Chondrocyte (in vitro differentiated cells): Measurements from ENCODE around the gene PHYKPL. TPM values are rescaled to one million over a fixed set of nuclear protein-coding genes. Genes with fewer than 3 reads are reported as not detected.

Experiments used
- DNase-seq: peaks from one replicate; pipeline ENCODE4 v3.0.0; 2021; ENCODE audit warnings: mixed read lengths, low spot score
- H3K27ac Mint-ChIP-seq: one replicate; pipeline ENCODE4 v1.8.0; 2021; ENCODE audit warnings: mild to moderate bottlenecking, moderate library complexity, mixed read lengths; ENCODE audit not compliant: unreplicated experiment
- H3K27me3 Mint-ChIP-seq: 2 replicates; pipeline ENCODE4 v1.8.0; 2021; ENCODE audit warnings: low read depth, mixed read lengths
- H3K36me3 Mint-ChIP-seq: 2 replicates; pipeline ENCODE4 v1.8.0; 2021; ENCODE audit warnings: low read depth, mixed read lengths
- H3K4me1 Mint-ChIP-seq: 2 replicates; pipeline ENCODE4 v1.8.0; 2021; ENCODE audit warnings: low read depth, mild to moderate bottlenecking, mixed read lengths
- H3K4me3 Mint-ChIP-seq: one replicate; pipeline ENCODE4 v1.8.0; 2021; ENCODE audit warnings: mild to moderate bottlenecking, moderate library complexity, mixed read lengths; ENCODE audit not compliant: unreplicated experiment
- H3K9me3 Mint-ChIP-seq: 2 replicates; pipeline ENCODE4 v1.8.0; 2021; ENCODE audit warnings: low read depth, mixed read lengths
- total RNA-seq: library from RNA; stranded (reverse); gene quantifications from 3 replicates; pipeline ENCODE4 v1.2.1, GENCODE V29; 2021
- TF ChIP-seq, protein P1 (sequence below): fragments of 200-600 bp; sonication (generic); IDR thresholded peaks from 2 replicates; pipeline ENCODE4 v1.5.0; 2021; ENCODE audit warnings: antibody characterized with exemption, mild to moderate bottlenecking, moderate library complexity

The PHYKPL gene
- total RNA-seq, 1 donor from 2014 or later = 43.8 TPM

DNA sequence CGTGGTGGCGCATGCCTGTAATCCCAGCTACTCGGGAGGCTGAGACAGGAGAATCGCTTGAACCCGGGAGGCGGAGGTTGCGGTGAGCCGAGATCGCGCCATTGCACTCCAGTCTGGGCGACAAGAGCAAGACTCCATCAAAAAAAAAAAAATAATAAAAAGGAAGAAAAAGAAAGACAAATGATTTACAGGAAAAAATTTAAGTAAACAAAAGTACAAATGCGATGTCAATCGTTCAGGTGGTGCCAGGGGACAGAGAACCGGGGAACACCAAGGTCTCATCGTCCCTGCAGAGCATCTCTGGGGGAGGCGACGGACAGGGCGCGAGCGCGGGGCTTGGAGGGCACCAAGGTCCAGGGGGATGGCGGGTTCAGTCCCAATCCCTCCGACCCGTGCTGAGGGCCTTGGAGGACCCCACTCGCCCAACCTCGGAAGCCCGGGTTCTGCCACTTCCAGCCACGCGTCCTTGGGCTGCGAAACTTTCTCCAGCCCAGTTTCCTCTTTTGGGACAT is 28.9 kb downstream of the PHYKPL start:
- DNase-seq = no peak
- peak overlapping the region; percentile 95 for H3K27ac Mint-ChIP-seq
- peak overlapping the region; percentile 88 for H3K4me3 Mint-ChIP-seq
- peaks cover 28% of the 10 kb centered on the region for H3K4me1 Mint-ChIP-seq
- TF ChIP-seq, protein P1, sequence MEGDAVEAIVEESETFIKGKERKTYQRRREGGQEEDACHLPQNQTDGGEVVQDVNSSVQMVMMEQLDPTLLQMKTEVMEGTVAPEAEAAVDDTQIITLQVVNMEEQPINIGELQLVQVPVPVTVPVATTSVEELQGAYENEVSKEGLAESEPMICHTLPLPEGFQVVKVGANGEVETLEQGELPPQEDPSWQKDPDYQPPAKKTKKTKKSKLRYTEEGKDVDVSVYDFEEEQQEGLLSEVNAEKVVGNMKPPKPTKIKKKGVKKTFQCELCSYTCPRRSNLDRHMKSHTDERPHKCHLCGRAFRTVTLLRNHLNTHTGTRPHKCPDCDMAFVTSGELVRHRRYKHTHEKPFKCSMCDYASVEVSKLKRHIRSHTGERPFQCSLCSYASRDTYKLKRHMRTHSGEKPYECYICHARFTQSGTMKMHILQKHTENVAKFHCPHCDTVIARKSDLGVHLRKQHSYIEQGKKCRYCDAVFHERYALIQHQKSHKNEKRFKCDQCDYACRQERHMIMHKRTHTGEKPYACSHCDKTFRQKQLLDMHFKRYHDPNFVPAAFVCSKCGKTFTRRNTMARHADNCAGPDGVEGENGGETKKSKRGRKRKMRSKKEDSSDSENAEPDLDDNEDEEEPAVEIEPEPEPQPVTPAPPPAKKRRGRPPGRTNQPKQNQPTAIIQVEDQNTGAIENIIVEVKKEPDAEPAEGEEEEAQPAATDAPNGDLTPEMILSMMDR = no peak
- H3K9me3 Mint-ChIP-seq = no peaks in the 10 kb centered on the region
- H3K36me3 Mint-ChIP-seq = peaks cover 20% of the 10 kb centered on the region
- H3K27me3 Mint-ChIP-seq = no peaks in the 10 kb centered on the region

DNA sequence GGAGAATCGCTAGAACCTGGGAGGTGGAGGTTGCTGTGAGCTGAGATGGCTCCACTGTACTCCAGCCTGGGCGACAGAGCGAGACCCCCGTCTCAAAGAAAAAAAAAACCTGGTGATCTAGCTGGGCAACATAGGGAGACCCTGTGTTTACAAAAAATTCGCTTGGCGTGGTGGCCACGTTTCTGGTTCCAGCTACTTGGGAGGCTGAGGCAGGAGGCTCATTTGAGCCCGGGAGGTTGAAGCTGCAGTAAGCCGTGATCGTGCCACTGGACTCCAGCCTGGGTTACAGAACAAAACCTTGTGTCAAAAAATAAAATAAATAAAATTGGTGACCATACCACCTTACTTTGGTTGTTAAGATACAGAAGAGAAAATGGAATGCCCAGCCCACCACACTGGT is 30.1 kb downstream of the PHYKPL start:
- Mint-ChIP-seq H3K9me3 (no peaks in the 10 kb centered on the region), H3K4me3 (peak overlapping the region; percentile 25), H3K27ac (no peak overlapping the region), H3K36me3 (peaks cover 13% of the 10 kb centered on the region), H3K4me1 (peaks cover 21% of the 10 kb centered on the region), H3K27me3 (no peaks in the 10 kb centered on the region)
- DNase-seq = no peak
- TF ChIP-seq, protein P1 = no peak

DNA sequence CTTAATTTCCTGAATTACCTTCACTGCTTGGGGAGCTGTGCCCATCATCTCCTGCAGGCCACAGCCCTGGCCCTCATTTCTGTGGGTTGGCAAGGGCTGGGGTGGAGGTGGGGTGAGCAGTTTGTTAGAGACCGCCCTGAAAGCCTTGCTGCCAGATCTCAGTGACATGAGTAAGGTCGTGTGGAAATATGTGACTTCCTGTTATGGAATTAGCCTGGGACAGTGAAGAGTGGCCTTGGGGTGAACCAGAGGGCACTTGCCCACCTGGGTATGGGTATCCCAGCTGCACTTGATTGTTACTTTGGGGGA is 30.7 kb downstream of the PHYKPL start:
- Mint-ChIP-seq H3K4me3 (no peak overlapping the region), H3K27ac (no peak overlapping the region), H3K9me3 (no peaks in the 10 kb centered on the region)

DNA sequence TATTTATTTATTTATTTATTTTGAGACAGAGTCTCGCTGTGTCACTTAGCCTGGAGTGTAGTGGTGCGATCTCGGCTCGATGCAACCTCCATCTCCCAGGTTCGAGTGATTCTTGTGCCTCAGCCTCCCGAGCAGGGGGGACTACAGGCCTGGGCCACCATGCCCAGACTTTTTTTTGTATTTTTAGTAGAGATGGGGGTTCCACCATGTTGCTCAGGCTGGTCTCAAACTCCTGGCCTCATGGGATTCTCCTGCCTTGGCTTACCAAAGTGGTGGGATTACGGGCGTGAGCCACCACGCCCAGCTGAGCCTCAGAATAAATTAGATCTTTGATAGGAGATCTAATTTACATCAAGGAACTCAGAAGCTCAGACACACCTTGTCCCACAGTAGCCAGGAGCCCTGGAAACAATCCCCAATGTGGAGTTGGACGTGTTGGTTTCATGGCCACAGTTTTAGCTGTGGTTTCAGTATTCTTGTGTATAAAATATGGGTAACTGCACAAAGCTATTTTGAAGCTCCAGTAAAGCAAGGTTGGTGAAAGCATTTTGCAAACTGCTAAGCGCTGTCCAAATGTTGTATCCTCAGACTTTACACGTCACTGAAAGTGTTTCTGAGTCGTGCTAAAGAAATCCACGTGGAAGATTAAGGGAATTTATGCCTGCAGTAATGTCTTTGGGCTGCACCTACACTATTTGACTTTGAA is 31.2 kb downstream of the PHYKPL start:
- H3K27ac Mint-ChIP-seq = no peak overlapping the region
- H3K4me3 Mint-ChIP-seq = no peak overlapping the region
- H3K9me3 Mint-ChIP-seq = no peaks in the 10 kb centered on the region
- peaks cover 11% of the 10 kb centered on the region for H3K4me1 Mint-ChIP-seq
- DNase-seq = no peak
- no peaks in the 10 kb centered on the region for H3K27me3 Mint-ChIP-seq
- peaks cover 8% of the 10 kb centered on the region for H3K36me3 Mint-ChIP-seq
- TF ChIP-seq, protein P1 = no peak

More for the DNA sequence above, 30.7 kb downstream of the PHYKPL start:
- TF ChIP-seq, protein P1 = no peak
- no peak for DNase-seq
- Mint-ChIP-seq H3K36me3 (peaks cover 9% of the 10 kb centered on the region), H3K27me3 (no peaks in the 10 kb centered on the region), H3K4me1 (peaks cover 14% of the 10 kb centered on the region)

DNA sequence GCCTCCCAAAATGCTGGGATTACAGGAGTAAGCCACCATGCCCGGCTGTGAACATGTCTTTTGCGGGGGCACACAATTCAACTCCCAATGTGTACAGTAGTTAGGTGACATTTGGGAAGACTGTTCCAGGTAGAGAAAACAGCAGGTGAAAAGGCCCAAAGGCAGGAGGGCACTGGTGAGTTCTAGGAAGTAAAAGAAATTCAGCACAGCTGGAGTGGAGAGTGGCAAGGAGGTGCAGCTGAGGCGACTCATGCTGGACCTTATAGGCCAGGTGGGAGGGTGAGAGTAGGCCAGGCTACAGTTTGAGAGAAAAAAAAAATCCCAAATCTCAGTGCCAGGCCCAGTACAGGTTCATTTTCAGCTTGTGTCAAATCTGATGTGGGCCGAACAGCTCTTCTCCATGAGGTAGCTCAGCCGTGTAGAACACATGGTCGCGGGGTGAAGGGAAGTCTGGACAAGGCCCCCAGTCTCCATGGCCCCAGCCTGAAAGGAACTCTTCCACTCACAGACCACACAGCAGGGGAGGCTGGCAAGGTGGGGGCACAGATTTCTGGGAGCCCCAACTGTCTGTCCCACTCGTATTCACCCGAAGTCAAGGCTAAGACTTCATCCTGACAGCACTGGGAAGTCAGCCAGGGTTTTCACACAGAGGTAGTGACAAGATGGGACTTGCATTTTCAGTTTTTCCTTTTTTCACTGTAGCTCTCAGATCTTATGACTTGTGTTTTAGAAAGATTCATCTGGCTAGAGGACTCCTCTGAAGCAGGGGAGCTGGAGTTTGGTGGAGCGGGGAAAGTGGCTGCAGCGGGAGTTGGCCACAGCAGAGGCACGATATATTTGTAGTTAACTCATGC is 32.8 kb downstream of the PHYKPL start:
- Mint-ChIP-seq H3K4me3 (no peak overlapping the region), H3K27me3 (peaks cover 2% of the 10 kb centered on the region), H3K36me3 (peaks cover 2% of the 10 kb centered on the region), H3K27ac (no peak overlapping the region), H3K4me1 (peaks cover 5% of the 10 kb centered on the region), H3K9me3 (no peaks in the 10 kb centered on the region)
- no peak for DNase-seq
- TF ChIP-seq, protein P1 = no peak
